GM18873 (cell line): ENCODE measurements around the gene GUCY2F.

Experiments used
- ATAC-seq: cut with Tn5 transposase; IDR thresholded peaks from one replicate; pipeline ENCODE4 v1.9.1; 2021; ENCODE audit warnings: mild to moderate bottlenecking, moderate library complexity, moderate number of reproducible peaks; ENCODE audit not compliant: unreplicated experiment, low FRiP score

The GUCY2F gene

GRCh38 chrX:109481986-109482385 lies at the start of gene GUCY2F:
GUCY2F (minus strand) TSS chrX:109482086; CDS start chrX:109475936, 6,150 bp downstream.
- ATAC-seq = no peak

GRCh38 chrX:109519001-109519400 lies 37.1 kb upstream of the GUCY2F start:
- ATAC-seq = no peak

DNA sequence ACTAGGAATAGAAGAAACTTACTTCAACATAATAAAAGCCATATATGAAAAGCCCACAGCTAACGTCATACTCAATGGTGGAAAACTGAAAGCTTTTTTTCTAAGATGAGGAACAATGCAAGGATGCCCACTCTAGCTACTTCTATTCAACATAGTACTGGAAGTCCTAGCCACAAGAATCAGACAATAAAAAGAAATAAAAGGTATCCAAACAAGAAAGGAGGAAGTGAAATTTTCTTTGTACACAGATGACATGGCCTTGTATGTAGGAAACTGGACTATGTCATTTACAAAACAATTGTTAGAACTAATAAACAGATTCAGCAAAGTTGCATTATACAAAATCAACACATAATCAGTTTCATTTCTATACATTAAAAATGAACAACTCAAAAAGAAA lies 29.2 kb upstream of the GUCY2F start:
- ATAC-seq = no peak

- no peak for ATAC-seq
These were observed 27.0 kb upstream of the GUCY2F start for GRCh38 chrX:109508915-109509314.

GRCh38 chrX:109501176-109501575 lies 19.3 kb upstream of the GUCY2F start:
- no peak for ATAC-seq

- no peak for ATAC-seq
These were observed 16.5 kb upstream of the GUCY2F start for GRCh38 chrX:109498434-109498833.

DNA sequence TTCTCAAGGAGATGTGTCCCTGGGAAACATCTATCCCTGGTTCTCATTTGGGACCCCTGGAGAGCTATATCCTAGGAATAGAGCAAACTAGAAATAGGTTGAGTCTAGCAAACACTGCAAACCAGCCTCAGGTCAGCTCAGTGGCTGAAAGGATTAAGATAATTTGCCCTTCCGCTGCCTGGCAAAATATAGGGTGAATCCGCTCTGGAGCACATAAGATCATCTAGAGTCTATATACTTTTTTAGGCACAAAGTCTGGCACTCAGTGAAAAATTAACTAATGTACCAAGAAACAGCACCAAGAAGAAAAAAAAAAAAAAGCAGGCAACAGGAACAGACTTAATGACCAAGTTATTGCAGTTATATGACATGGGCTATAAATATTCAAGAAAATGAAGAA lies 7.3 kb upstream of the GUCY2F start:
- ATAC-seq = no peak

- no peak for ATAC-seq
These were observed 5.8 kb upstream of the GUCY2F start for GRCh38 chrX:109487640-109488039.

GRCh38 chrX:109485470-109486340 lies 3.8 kb upstream of the GUCY2F start:
- peak; percentile 66 for ATAC-seq

GRCh38 chrX:109484886-109485285 lies 3.0 kb upstream of the GUCY2F start:
- ATAC-seq = no peak

DNA sequence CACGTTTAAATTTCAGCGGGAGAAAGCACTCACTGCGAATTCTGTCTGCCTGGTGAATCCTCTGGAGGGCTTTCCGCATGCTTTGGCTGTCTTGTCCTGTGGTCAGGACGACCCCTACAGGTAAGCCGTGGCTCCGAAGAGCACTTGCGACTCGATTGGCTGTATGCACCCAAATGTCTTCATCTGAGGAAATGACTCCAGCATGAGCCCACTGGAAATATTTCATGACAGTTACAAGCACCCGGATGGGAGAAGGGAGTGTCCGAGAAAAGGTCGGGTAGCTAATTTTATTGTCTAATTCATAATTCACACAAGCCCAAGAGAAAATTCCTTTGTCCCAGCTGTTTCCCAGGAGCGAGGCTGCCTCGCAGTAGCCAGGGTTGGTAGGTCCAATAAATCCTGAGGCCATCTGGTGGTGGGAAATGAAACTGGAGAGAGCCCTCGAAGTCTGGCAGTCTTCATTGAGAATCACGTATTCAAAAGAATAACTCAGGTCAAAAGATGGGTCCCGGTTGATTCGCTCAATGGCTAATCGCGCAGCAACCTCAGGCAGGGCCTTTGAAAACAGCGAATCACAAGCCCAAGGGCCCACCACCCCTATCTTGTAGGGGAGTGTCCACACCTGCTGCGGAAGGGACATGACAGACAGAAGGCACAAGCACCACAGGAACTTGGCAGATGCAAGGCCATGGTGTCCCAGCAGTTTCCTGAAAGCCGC lies 6.6 kb downstream of the GUCY2F start:
- no peak for ATAC-seq

GRCh38 chrX:109472939-109473735 lies 8.7 kb downstream of the GUCY2F start:
- no peak for ATAC-seq

DNA sequence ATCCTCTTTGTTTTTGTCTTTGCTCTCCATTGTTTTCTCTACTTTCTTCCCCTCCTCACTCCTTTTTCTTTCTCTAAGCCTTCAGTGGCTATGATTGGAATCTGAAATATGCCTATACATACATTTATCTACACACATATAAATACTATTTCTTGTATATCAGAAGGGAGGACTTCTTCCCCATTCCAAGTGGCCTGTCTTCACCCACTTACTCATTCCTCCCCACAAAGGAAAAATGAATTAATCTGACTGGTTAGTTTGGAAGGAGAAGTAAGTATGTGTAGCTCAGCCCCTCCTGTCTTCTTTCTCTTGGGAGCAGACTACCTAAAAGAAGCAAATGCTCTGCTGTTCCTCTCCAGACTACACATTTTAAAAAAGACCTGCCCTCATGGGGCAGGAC lies 17.7 kb downstream of the GUCY2F start:
- ATAC-seq = no peak

- ATAC-seq = no peak
These were observed 18.1 kb downstream of the GUCY2F start for GRCh38 chrX:109463784-109464183.

DNA sequence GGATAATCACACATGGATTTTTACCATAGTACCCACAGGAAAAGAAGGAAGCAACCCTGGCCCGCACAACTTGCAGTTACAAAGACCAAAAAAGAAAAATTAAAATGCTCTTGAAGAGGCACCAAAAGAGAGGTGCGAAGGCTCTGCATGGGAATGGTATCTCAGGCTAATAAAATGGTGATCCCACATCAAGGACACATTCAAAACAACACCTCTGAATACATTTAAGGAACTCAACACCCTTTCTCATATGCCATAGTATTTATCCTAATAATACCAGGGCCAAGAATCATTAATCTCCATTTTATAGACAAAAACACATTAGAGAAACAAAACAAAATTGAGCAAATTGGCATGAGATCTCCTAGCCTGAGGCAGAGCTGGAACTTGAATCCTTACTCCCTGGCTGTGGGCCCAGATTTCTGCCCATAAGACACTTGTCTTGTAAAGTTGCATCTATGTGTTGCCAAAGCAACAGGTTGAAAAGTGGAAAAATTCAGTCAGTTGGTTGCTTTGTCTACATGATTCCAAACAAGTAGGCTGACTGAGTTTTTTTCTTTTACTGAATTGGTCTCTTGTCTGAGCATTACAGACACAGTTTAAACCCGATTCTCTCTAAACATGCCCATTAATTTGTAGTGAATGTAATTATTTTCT lies 33.5 kb downstream of the GUCY2F start:
- no peak for ATAC-seq

- no peak for ATAC-seq
These were observed 40.6 kb downstream of the GUCY2F start for GRCh38 chrX:109441266-109441665.

DNA sequence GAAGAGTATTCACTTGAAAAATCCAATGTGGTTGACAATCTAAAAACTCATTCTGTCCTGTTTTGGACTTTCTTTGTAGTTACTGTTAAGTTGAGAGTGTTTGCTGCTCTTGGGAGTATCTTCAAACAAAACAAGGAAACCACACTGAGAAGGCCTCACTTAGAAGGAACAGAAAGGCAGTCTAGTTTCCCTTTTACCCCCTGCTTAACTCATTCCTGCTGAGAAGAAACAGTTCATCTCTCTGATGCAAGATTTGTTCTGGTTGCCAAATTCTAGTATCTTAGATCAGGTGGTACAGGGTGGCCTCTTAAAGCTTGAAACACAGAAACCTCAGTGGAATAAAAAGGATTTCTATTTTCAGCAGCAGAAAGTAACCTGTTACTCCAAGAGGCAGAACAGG lies 41.4 kb downstream of the GUCY2F start:
- no peak for ATAC-seq

GRCh38 chrX:109409181-109409580 lies 72.7 kb downstream of the GUCY2F start:
- ATAC-seq = no peak

DNA sequence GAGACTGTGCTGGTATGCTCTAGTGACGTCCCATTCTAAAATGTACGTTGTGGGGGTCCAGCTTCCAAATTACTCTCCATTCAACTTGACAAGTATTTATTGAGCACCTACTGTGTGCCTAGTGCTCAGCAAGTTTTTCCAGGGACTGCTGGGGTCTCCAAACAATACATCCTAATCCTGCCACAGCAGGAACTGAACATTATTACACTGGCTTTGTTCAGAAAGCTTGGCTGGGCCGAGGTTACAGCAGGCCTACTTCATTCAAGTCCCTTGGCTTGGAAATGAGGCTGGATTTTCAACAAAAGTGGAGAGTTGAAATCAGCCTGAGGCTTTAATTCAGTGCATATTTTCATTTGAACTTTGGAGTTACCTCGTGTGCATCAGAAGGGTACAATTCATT lies 78.0 kb downstream of the GUCY2F start:
- no peak for ATAC-seq

DNA sequence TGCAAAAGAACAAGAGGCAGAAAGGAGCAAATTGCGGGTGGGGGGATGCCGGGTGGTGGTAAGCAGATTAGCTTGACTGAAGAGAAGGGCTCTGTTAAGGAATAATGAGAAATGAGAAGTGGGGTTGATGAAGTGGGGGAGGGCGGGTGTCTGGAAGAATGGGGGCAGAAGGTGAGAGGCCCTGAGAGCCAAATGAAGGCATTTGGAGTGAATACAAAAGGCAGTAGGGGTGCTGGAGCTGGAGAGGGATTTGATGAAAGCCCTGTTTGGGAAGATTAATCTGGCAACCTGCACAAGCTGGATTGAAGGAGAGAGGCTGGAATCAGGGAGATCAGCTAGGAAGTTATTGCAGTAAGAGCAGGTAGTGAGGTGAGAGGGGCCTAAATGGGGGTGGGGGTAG lies 82.1 kb downstream of the GUCY2F start:
- ATAC-seq = no peak
